ENCODE data around the gene GALNT17.

GALNT17 gene

GRCh38 chr7:71558806-71559613, 427.1 kb downstream of the GALNT17 start:
- no peaks in the 10 kb centered on the region for H3K36me3 ChIP-seq (ENCODE audit: control insufficient read depth, insufficient read depth, low read length)
- DNase-seq (ENCODE audit: extremely low read depth, insufficient read length): no peak
- H3K4me3 ChIP-seq (replicated peaks; ENCODE audit: low read depth, low read length): no peak overlapping the region
- no peak for TF ChIP-seq CTCF (IDR thresholded peaks at IDR 0.05; ENCODE audit: insufficient read depth, low read length, poor library complexity, severe bottlenecking)
- no peaks in the 10 kb centered on the region for H3K27me3 ChIP-seq (replicated peaks; ENCODE audit: control insufficient read depth, insufficient read depth, low read length)

- no peak for DNase-seq (ENCODE audit: extremely low read depth, insufficient read length)
- Histone ChIP-seq H3K27me3 (replicated peaks; ENCODE audit: control insufficient read depth, insufficient read depth, low read length) (no peaks in the 10 kb centered on the region), H3K4me3 (replicated peaks; ENCODE audit: low read depth, low read length) (no peak overlapping the region), H3K36me3 (ENCODE audit: control insufficient read depth, insufficient read depth, low read length) (no peaks in the 10 kb centered on the region)
- TF ChIP-seq CTCF (IDR thresholded peaks at IDR 0.05; ENCODE audit: insufficient read depth, low read length, poor library complexity, severe bottlenecking): no peak
Measured at GRCh38 chr7:71560354-71560995, 428.5 kb downstream of the GALNT17 start.

- Histone ChIP-seq H3K27me3 (replicated peaks; ENCODE audit: control insufficient read depth, insufficient read depth, low read length) (no peaks in the 10 kb centered on the region), H3K4me3 (replicated peaks; ENCODE audit: low read depth, low read length) (no peak overlapping the region), H3K36me3 (ENCODE audit: control insufficient read depth, insufficient read depth, low read length) (no peaks in the 10 kb centered on the region)
- no peak for DNase-seq (ENCODE audit: extremely low read depth, insufficient read length)
- TF ChIP-seq CTCF (IDR thresholded peaks at IDR 0.05; ENCODE audit: insufficient read depth, low read length, poor library complexity, severe bottlenecking): no peak
Measured at GRCh38 chr7:71563276-71563675, 431.3 kb downstream of the GALNT17 start.

GRCh38 chr7:71566376-71566775, 434.4 kb downstream of the GALNT17 start:
- no peak for DNase-seq (ENCODE audit: extremely low read depth, insufficient read length)
- no peak overlapping the region for H3K4me3 ChIP-seq (replicated peaks; ENCODE audit: low read depth, low read length)

DNA sequence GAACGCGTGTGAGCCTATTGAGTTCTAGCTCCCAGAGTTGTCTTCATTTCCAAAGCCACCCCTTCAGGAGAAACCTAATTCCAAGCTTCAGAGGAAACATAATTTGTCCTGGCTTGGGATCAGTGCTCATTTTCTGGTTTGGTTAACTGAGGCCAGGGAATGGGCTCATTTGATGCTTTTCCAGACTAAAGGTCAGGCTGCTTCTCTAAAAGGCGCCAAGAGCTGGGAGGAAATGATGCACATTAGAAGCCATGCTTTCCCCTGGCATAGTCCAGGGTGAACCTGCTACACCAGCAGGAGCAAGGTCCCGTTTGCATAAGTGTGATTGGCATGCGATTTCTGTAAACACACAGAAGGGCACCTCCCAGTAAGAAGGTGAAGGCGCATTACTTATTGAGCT, 435.0 kb downstream of the GALNT17 start:
- no peaks in the 10 kb centered on the region for H3K36me3 ChIP-seq (ENCODE audit: control insufficient read depth, insufficient read depth, low read length)
- no peak for TF ChIP-seq CTCF (IDR thresholded peaks at IDR 0.05; ENCODE audit: insufficient read depth, low read length, poor library complexity, severe bottlenecking)
- H3K4me3 ChIP-seq (replicated peaks; ENCODE audit: low read depth, low read length): no peak overlapping the region
- H3K27me3 ChIP-seq (replicated peaks; ENCODE audit: control insufficient read depth, insufficient read depth, low read length): no peaks in the 10 kb centered on the region
- no peak for DNase-seq (ENCODE audit: extremely low read depth, insufficient read length)

More at GRCh38 chr7:71566376-71566775, 434.4 kb downstream of the GALNT17 start:
- Histone ChIP-seq H3K27me3 (replicated peaks; ENCODE audit: control insufficient read depth, insufficient read depth, low read length) (no peaks in the 10 kb centered on the region), H3K36me3 (ENCODE audit: control insufficient read depth, insufficient read depth, low read length) (no peaks in the 10 kb centered on the region)
- TF ChIP-seq CTCF (IDR thresholded peaks at IDR 0.05; ENCODE audit: insufficient read depth, low read length, poor library complexity, severe bottlenecking): no peak
